ENCODE measurements around the gene TBCK. TPM values are rescaled to one million over a fixed set of nuclear protein-coding genes. Genes with fewer than 3 reads are reported as not detected.

Gene TBCK
- total and polyA plus RNA-seq, 2 donors (not counting 3 experiments of a cell fraction or from before 2014, with no cell fraction given), result 18.2 to 38.6 TPM

- peaks cover under 1% of the 10 kb centered on the region for H3K4me1 ChIP-seq (ENCODE audit: control insufficient read depth, extremely low read depth, insufficient read depth, low read length)
- H4K20me1 ChIP-seq (replicated peaks; ENCODE audit: control insufficient read depth, extremely low read depth, insufficient read depth, low read length), result no peaks in the 10 kb centered on the region
- H3K36me3 ChIP-seq (ENCODE audit: control insufficient read depth in 2 of 2, extremely low read depth in 1 of 2, insufficient read depth in 2 of 2, low read length in 2 of 2), result no peaks in the 10 kb centered on the region
- no peak for DNase-seq (ENCODE audit: low read depth, low spot score)
- ChIA-PET CTCF (no interaction called here), POLR2A (no interaction called here)
- intact Hi-C loops (cut with micrococcal nuclease), result loop anchor here (10.0 kb wide), 1 partner anchor 292 kb away; the partner anchor contains the start of genes GSTCD and INTS12
- no TSS peak for BruUV-seq (replicated peaks)
- no peaks in the 10 kb centered on the region for H3K27me3 ChIP-seq (ENCODE audit: control insufficient read depth in 2 of 2, insufficient read depth in 2 of 2, low read length in 2 of 2)
- H3K4me3 ChIP-seq (replicated peaks in 1 of 3; ENCODE audit: insufficient read depth in 1 of 3, low read depth in 1 of 3, low read length in 3 of 3), result no peak overlapping the region
- TF ChIP-seq MAX (IDR thresholded peaks at IDR 0.05; ENCODE audit: insufficient read depth, insufficient read length), result no peak
- no peak for TF ChIP-seq JUN (IDR thresholded peaks at IDR 0.05; ENCODE audit: borderline replicate concordance, insufficient read depth, insufficient read length, low read depth)
- no peak for TF ChIP-seq FOS (IDR thresholded peaks at IDR 0.05; ENCODE audit: borderline replicate concordance, insufficient read depth, low read length)
- TF ChIP-seq POLR2AphosphoS5 (IDR thresholded peaks at IDR 0.05; ENCODE audit: insufficient read depth, low read depth, low read length), result no peak
- no peak for TF ChIP-seq CTCF (IDR thresholded peaks at IDR 0.05; ENCODE audit: extremely low read depth in 1 of 2, insufficient read depth in 1 of 2, low read depth in 1 of 2, low read length in 2 of 2)
- TF ChIP-seq EZH2 (IDR thresholded peaks at IDR 0.05; ENCODE audit: borderline replicate concordance, low read depth, low read length, severe bottlenecking), result no peak
- no peak for TF ChIP-seq GATA2 (IDR thresholded peaks at IDR 0.05; ENCODE audit: insufficient read depth, insufficient read length, low read depth, low read length)
- no peak for TF ChIP-seq POLR2A (IDR thresholded peaks at IDR 0.05; ENCODE audit: low read depth, low read length)
- TF ChIP-seq MYC (IDR thresholded peaks at IDR 0.05; ENCODE audit: low read depth, low read length), result no peak
- dilution Hi-C loops (cut with MboI; ENCODE audit: extremely low pct_ligation_motif_present, low sequenced_read_pairs), result no loop called here
- H3K9me3 ChIP-seq (replicated peaks; ENCODE audit: control insufficient read depth, insufficient read depth, low read length), result no peaks in the 10 kb centered on the region
- FAIRE-seq, result no peak
- H3K9ac ChIP-seq (replicated peaks; ENCODE audit: extremely low read depth, insufficient read depth, low read length), result no peak overlapping the region
- H3K4me2 ChIP-seq (ENCODE audit: insufficient read depth, low read length), result no peak overlapping the region
- no peaks in the 10 kb centered on the region for H3K79me2 ChIP-seq (ENCODE audit: control insufficient read depth, insufficient read depth, low read length)
- no peak overlapping the region for H2AFZ ChIP-seq (ENCODE audit: low read depth, low read length)
- no peak overlapping the region for H3K27ac ChIP-seq (ENCODE audit: insufficient read depth, low read depth, low read length)
- no peaks in the 10 kb centered on the region for H3K9me1 ChIP-seq (replicated peaks; ENCODE audit: control insufficient read depth, extremely low read depth, insufficient read depth, low read length)
Measured at GRCh38 chr4:105996845-105997244, 319.2 kb downstream of the TBCK start.
